Renal cortical epithelial cell (primary cell): ENCODE measurements around the gene SLC22A23. TPM values are rescaled to one million over a fixed set of nuclear protein-coding genes. Genes with fewer than 3 reads are reported as not detected.

Experiments used
- DNase-seq: peaks from one replicate; pipeline ENCODE4 v3.0.0-alpha.2; 2011; ENCODE audit warnings: low read depth
- total RNA-seq: library from RNA; depleted of rRNA; stranded (reverse); fragments of >200 nt; gene quantifications from 2 replicates; pipeline ENCODE4 v1.2.3, GENCODE V29; 2014

SLC22A23 gene
- total RNA-seq, 1 donor from 2014 or later, result 2.4 TPM

GRCh38 chr6:3318821-3319540, 137.9 kb downstream of the SLC22A23 start:
- DNase-seq, result no peak

DNA sequence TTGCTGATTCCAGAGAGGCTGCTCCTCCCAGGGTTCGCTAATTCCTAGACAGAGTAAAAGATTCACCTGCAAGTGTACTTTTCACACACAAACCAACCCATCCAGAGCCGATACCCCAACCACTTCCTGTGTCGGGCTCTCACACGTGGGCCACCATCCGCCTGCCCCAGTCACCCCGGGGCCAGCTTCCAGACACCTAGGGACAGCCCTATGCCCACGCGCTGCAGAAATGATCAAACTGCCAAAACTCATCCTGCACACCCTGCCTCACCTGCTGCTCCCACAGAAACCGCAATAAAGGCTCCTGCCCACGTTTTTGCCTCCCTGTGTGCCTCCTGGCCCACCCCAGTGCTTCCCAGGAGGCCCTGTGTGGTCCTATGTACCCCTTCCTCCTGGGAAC, 138.6 kb downstream of the SLC22A23 start:
- no peak for DNase-seq

DNA sequence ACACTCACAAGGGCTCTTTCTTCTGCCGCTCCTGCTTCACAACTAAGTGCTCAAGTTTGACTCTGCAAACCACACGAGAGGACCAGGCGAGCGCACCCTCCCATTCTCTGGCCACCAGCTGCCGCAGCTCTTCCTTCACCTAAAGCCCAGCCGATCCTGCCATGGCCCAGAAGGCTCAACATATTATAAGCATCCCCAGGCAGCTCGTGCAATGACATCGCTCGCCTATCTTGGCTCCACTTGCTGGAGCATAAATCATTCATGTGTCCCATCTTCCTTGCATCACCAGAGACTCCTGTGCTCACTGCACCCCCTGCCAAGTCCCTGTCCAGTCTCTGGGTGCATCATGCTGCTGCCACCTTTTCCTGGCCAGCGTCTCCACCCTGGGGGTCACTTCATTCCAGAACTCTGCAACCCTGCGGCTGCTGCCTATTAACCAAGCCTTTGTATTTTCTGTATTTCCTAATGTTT, 139.1 kb downstream of the SLC22A23 start:
- DNase-seq, result no peak

DNA sequence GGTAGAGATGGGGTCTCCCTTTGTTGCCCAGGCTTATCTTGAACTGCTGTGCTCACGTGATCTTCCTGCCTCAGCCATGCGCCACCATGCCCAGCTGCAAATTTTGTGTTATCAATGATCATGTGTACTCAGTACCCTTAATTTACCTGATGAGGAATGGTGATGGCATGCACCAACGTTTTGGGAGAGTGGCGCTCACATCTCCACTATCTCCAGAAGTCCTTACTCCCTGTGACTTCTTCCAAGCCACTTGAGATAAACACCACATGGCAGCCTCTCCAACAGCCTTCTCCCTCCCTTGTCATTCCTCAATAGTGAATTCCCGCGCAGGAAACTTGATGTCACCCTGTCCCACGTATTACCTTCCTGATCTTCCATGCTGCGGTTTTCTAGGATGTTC, 140.0 kb downstream of the SLC22A23 start:
- DNase-seq, result no peak

DNA sequence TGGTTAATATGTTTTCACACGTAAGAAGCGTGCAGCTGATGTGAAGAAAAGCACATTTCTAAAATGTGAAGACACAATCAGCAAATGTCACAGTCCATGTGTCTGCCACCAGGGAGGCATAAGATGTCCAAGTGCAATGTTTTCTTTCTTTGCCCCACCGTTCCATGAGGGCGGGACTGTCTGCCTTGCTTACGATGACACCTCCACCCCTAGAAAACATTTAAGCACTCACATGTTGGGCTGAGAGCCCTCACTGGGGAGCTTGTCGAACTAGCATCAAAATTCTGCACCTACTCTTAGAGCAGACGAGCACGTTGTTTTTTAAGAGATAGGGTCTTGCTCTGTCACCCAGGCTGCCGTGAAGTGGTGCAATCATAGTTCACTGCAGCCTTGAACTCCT, 140.5 kb downstream of the SLC22A23 start:
- no peak for DNase-seq

DNA sequence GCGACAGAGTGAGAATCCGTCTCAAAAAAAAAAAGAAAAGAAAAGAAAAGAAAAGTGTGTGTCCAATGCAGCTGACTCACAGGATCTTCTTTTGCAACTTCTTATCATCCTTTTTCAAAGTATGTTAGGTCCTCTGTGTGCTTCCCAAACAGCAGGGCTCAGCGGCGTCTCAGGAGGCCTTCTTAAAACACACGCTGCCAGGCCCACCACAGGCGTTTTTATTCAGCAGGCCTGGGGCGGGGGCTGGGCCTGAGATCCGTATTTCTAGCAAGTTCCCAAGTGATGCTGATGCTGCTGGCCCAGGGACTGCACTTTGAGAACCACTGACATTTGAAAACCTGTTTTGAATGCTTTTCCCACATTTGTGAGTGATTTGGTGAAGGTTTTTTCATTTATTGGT, 141.0 kb downstream of the SLC22A23 start:
- DNase-seq, result no peak

GRCh38 chr6:3314621-3315467, 142.0 kb downstream of the SLC22A23 start:
- no peak for DNase-seq

GRCh38 chr6:3314176-3314575, 142.7 kb downstream of the SLC22A23 start:
- no peak for DNase-seq

- DNase-seq, result no peak
These were observed 144.1 kb downstream of the SLC22A23 start for GRCh38 chr6:3312604-3313231.

GRCh38 chr6:3311826-3312225, 145.0 kb downstream of the SLC22A23 start:
- DNase-seq, result no peak

DNA sequence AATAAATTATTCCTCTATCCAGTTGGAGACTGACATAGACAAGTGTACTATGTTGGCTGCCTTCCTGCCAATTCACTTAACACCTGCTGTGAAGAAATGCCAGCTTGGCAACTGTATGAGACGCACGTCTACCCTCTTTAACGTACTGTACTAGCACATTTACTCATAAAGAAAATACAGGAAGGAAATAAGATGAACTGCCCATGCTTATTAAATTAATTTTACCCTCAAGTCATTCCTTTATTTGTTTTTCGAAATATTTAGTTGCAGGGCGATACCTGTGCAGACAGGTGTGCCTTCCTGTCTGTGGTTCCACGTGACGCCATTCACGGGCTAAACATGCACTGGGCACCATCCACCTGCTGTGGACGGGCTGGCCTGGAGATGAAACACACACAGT, 146.1 kb downstream of the SLC22A23 start:
- no peak for DNase-seq

DNA sequence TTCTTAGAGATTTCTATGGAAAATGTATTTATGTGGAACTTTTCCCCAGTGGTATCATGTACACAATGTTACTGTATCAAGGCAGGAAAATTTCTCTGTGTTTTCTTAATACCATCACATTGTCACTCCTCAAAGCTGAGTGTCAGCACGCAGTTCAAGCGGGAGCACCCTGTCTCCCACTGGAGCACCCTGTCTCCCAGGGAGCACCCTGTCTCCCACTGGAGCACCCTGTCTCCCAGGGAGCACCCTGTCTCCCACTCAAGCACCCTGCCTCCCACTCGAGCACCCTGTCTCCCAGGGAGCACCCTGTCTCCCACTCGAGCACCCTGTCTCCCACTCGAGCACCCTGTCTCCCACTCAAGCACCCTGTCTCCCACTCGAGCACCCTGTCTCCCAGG, 146.8 kb downstream of the SLC22A23 start:
- no peak for DNase-seq

- no peak for DNase-seq
These were observed 147.3 kb downstream of the SLC22A23 start for GRCh38 chr6:3309391-3310050.

DNA sequence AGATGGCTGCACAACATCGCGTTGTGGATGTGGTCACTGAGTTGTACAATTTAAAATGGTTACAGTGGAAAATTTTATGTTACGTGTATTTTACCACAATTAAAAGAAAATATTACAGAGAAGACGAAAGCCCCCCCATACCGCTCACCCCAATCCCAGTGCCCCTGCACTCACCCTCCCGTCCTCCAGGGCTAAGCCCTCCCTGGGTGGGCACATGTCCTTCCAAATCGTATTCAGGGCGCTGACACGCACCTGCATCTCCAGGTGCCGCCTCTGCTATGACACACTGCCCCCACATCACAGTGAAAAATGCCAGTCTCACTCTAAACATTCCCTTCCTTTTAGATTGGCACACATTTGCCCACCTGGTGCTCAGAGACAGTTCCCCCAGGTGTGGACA, 148.7 kb downstream of the SLC22A23 start:
- DNase-seq, result no peak

- DNase-seq, result no peak
These were observed 149.4 kb downstream of the SLC22A23 start for GRCh38 chr6:3307436-3307835.

- no peak for DNase-seq
These were observed 150.0 kb downstream of the SLC22A23 start for GRCh38 chr6:3306848-3307247.

GRCh38 chr6:3305831-3306230, 151.0 kb downstream of the SLC22A23 start:
- no peak for DNase-seq

DNA sequence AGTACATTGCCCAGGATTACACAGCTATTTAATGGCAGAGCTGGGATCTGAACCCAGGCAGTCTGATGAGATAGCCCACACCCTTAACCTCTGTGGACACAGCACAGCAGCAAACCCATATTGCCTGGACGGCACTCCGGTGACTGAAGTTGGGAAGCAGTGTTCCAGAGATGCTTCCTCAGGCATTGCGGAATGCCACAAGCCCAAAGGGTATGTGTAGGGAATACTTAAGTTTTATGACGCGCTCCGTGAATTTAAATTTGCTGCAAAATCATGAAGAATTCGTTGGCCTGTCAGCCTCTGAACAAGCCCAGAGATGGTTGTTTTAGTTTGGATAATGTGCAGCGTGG, 151.7 kb downstream of the SLC22A23 start:
- DNase-seq, result no peak

DNA sequence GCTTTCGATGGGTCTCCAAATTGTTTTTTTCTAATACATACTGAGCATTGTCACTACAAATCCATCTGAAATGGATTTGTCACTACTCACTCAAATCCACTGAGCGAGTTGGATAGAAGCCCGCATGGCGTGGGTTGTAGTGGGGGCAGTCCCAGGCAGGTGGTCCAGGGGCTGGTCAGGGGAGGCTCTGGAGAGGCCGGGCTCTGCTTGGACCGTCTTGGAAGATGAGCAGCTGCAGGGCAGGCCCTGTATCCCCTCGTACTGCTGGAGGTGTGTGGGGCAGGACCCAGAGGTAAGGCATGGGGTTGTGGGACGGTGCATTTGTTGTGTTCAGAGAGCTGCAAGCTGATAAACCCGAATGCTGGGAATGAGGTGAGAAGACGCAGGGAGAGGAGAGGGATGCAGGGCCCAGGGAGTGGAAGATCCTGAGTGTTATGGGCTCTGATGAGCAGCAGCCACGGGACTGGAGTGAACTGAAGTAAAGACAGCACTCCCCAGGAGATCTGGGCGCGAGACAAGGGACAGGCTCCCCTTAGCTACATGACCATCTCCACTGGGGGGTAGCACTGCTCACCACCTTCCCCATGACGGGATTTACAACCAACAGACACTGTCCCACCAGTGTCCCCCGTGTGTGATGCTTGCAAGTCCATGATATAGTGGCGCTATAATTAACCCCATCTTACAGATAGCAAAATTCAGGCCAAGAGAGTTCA, 152.2 kb downstream of the SLC22A23 start:
- no peak for DNase-seq

GRCh38 chr6:3303795-3304411, 152.9 kb downstream of the SLC22A23 start:
- DNase-seq, result no peak

- DNase-seq, result no peak
These were observed 155.3 kb downstream of the SLC22A23 start for GRCh38 chr6:3301506-3301905.
